Epithelial cell of prostate (primary cell): Measurements from ENCODE around the gene TMEM158.

ENCODE experiments used
- DNase-seq: peaks from one replicate; pipeline ENCODE4 v3.0.0-alpha.2; 2011; ENCODE audit warnings: low read depth, low spot score
- H3K27ac ChIP-seq: fragments of 450-650 bp; 2 replicates; pipeline ENCODE4 v1.5.1; 2017; ENCODE audit warnings: mild to moderate bottlenecking

The TMEM158 gene

DNA sequence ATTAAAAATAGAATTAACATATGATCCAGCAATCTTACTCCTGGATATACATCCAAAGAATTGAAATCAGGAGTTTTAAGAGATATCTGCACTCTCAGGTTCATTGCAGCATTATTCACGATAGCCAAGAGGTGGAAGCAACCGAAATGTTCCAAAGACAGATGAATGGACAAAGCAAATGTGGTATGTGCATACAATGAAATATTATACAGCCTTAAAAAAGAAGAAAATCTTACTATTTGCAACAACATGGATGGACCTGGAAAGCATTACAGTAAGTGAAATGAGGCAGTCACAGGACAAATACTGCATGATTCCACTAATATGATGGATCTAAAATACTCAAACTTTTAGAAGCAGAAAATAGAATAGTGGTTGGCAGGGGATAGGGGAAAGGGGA lies 9.3 kb upstream of the TMEM158 start:
- DNase-seq = no peak

DNA sequence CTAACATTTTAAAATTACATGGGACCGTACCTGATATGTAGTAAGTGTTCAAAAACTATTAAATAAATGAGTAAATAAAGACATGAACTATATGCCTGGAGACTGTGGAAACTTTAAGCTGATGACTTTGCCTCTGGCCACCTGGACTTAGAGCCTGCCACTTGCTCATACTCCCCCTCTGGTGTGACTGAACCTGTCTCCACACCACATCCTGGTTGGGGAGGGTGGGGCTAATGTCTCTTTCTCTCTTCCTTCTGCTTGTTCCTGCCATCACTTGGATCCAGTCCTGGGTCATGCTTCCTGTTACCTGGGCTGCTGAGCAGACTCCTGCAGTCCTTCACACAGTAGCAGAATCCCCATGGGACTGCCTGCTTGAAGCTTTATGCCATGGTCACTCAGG lies 8.2 kb upstream of the TMEM158 start:
- H3K27ac ChIP-seq = no peak overlapping the region
- no peak for DNase-seq

More for the DNA sequence above, 9.3 kb upstream of the TMEM158 start:
- no peak overlapping the region for H3K27ac ChIP-seq

DNA sequence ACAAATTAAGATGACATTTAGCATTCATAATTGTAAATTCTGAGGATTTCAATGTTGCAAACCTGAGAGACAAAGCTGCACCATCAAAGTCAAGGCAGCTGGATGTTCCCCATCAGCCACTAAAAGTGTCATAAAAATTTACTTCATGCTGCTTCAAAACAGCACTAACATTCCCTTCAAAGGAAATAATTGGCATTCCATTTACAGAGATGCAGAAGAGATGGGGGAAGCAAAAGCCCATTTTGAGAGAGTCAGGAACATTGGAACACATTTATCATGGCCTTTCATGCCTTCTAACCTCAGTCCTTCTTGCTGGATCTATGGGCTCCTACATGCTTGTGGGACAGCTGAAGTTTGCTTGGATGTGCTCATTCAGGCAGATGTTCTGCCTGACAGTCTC lies 6.4 kb upstream of the TMEM158 start:
- H3K27ac ChIP-seq = no peak overlapping the region
- DNase-seq = no peak

DNA sequence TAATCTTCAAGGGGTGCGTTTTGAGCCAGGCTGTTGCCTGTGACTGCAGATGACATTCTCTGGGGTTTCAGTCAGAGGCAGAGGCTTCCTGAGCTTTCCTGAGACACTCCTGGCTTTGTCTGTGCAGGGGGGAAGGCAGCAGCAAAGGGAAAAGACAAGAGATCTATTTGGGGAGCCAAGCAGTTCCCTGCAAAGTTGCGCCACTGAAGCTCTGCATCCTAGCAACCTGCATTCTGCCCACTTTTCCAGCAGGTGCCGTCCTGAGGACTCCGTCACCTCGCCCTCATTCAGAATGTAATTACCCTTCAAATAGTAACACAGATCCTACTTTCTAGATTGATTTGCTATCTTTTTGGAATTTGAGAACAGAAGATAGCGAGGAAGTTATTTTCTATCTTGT lies 1.9 kb upstream of the TMEM158 start:
- DNase-seq = no peak

DNA sequence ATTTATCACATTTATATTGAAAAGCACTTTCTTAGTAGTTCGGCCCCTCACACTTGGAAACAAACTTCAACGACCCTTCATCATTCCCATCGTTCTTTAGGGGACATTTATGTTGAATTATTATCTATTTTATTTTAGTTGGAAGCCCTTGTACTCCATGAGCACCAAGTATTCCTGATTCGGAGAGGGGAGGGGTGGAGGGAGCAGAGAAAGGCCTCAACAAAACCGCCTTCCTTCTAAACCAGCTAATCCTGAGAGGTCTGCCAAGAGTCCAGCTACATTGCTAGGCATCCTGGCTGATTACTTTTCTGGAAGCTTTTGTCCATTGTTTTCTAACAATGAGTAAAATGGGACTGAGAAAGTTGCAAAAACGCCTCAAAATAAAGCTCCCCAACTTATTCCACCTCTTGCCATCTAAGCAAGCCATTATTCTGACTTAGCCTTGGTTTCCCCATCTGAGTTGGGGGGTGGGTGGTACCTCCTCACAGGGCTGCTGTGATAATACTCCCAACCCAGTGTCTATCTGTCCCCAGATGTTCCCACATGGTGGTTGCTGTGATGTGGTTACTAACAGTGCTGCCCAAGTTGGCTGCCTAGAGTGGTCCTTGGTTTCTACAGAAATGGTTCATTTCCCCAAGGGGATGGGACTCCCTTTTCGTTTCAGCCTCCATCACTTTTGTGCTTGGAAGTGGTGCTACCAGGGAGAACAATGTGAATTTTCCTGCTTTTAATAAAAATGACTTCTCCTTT lies 1.2 kb upstream of the TMEM158 start:
- DNase-seq = no peak
- no peak overlapping the region for H3K27ac ChIP-seq

More for the DNA sequence above, 1.9 kb upstream of the TMEM158 start:
- H3K27ac ChIP-seq = no peak overlapping the region

DNA sequence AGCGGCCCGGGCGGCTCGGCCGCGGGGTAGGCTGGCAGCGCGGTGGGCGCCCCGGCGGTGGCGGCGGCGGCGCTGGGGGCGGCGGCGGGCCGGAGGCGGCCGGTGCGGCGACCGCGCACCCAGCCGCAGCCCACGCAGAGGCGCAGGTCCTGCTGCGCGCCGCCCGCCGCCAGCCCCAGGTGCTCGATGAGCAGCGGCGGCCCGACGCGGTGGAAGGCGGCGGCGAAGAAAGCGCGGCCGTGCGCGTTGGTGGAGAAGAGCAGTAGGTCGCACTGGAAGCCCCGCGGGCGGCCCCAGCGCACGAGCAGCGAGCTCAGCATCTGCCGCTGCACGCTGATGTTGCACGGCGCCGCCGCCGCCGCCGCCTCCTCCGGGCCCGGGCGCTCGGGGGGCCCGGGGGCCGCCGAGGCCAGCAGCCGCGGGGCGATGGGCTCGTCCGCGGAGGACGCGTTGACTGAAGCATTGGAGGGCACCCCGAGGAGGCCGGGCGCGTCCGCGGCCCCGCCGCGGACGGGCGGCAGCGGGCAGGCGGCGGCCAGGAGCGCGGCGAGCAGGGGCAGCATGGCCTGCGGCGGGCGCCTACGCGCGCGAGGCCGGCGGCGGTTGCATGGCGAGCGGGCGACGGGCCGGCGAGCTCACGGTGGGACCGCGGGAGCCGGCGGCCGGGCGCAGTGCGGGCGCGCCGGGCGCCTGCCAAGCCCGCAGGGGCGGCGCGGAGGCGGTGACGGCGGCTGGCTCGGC lies 452 bp downstream of the TMEM158 start:
- no peak for DNase-seq
- H3K27ac ChIP-seq = no peak overlapping the region

DNA sequence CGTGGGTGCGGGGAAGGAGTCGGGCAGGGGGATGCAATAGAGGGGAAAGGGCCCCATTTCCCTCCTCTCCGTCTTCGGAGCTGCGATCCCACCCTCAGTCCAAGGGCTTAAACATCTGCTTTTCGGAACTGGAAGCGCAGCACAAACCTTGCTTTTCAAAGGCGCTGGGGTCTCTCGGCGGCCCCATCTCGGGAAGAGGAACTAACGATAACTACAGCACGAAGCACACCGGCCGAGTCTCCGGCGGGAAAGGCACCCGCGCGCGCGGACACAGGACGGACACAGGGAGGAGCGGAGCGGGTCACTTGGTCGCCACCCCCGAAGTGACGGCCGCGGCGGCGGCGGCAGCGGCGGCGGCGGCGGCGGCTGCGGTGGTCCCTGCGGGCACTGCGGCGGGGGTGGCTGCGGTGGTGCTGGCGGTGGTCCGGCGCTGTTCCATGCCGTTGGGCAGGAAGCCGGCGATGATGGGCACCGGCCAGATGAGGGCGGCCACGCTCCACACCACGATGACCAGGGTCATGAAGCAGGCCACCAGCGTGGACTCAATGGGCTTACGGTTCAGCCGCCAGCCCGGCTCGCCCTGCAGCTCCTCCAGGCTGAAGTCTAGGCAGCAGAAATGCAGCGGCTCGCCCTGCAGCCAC lies 1.1 kb downstream of the TMEM158 start:
- no peak for DNase-seq
- no peak overlapping the region for H3K27ac ChIP-seq

DNA sequence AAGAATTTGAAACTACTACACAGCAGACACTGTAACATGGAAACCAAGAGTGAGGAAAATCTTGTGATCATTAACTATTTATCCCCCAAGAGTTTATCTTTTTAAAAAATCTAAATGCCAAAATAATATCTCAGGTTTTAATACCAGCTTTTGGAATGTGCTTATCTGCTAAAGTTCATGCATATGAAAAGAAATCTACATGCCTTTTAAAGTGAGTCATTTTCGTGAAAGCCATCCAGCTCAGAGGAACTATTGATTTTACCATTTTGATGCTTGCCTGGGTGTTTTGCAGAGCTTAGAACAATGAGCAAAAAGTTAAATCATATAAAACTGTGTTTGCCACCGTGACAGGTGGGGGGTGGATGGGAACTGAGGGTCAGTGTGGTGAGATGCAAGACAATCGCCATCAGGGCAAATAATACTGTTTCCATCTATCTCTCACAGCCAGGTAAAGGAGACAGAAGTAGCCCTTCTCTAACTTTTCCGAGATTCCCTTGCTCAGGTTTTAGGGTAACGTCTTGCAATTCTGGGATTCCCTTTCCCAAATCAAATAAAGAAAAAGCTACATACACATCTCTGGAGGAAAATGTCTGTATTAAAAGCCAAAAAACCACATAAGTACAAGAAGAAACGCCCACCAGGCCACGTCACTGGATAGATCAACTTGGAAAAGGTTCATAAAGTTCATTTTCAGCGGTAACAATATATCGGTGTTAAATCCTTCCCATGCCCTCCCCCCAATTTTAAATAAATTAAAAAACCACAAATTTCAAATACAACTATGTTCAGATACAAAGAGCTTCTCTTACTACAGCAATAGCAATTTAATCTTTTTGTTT lies 2.0 kb downstream of the TMEM158 start:
- no peak overlapping the region for H3K27ac ChIP-seq
- DNase-seq = no peak

DNA sequence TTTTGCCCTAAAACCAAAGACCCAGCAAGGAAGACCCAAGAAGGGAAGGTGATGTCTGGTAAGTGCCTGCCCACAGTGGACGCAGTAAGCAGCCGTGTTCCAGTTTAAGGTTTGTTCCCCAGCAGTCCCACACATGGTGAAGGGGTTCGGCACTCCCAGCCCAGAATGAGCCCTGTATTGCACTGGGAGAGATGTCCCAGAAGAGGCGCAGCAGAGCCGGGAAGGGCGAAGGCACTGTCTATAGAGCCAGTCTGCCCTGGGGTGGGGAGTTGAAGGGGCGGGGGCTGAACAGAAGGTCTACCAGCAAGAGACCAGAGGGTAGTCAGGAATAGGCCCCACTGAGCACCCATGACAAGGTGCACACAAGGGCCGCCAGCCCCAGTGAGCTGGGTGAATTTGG lies 6.4 kb downstream of the TMEM158 start:
- no peak for DNase-seq
- H3K27ac ChIP-seq = no peak overlapping the region

DNA sequence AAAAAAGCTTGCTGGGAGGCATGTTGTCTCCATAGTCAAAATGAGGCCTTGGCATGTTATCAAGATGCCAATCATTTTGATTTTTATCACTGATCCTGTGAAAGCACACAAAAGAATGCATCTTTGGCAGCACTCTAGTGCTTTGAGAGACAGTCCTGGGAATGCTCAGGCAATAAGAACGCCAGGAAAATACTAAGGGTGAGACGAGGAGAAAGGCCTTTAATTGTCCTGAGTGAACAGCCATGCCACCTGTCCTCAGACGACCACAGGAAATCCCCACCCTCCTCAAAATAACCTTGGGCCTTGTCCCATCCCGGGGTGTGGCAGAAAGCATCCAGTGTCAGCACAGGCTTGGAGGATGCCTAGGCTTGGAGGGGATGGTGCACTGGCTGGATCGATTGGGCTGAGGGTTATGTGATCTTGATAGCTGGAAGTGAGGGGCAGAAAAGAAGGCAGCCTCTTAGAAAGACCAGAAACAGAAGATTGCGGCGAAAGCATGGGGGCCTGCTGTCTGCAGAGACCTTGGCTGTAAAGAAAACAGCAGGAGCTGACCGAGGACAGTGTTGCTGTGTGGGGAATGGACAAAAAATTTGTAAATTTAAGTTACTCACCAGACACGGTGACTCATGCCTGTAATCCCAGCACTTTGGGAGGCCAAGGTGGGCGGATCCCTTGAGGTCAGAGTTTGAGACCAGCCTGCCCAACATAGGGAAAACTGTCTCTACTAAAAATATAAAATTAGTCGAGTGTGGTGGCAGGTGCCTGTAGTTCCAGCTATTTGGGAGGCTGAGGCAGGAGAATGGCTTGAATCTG lies 7.3 kb downstream of the TMEM158 start:
- H3K27ac ChIP-seq = no peak overlapping the region

DNA sequence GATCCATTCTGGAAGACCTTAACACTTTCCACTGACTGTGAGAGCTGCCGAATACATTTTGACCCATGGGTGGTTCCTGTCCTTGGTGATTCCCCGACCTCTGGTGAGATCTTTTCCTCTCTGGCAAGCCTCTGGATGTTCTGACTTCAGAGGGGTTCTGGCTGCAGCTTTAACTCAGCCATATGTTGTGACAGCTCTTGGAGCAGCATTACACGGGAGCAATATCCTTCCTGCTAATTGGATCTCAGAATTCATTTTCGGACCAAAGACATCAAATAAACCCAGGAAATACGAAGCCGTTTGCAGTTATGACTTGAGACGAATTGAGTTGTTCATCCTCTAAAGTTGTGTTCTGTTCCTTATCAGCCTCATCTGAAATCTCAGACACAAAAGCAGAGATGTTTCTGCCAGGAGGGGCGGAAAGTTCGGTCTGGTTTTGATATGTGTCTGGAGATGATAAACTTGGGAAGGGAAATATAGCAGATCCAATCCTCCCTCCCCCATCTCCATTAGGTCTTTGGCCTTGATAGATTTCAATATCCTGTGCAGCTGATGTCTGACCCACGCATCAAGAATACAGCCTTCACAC lies 10.0 kb downstream of the TMEM158 start:
- no peak overlapping the region for H3K27ac ChIP-seq
- DNase-seq = no peak

More for the DNA sequence above, 7.3 kb downstream of the TMEM158 start:
- DNase-seq = no peak

DNA sequence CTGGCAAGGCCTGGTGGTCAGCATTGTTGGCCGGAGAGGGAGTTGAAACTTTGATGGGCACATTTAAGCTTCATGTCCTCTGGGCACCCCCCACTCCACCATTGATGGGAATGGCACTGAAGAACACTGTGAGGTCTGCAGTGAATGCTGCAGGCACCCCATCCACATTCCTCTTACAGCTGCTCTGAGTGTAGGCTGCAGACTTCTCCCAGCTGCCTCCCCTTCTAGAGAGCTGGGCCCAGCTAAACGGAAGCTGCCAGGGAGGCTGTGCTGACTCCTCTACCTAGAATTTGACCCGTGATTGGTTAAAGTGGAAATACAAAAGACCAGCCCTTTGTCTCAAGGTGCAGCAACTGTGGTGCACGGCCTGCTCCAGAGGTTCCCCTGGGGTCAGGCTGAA lies 10.6 kb downstream of the TMEM158 start:
- H3K27ac ChIP-seq = no peak overlapping the region
- DNase-seq = no peak

DNA sequence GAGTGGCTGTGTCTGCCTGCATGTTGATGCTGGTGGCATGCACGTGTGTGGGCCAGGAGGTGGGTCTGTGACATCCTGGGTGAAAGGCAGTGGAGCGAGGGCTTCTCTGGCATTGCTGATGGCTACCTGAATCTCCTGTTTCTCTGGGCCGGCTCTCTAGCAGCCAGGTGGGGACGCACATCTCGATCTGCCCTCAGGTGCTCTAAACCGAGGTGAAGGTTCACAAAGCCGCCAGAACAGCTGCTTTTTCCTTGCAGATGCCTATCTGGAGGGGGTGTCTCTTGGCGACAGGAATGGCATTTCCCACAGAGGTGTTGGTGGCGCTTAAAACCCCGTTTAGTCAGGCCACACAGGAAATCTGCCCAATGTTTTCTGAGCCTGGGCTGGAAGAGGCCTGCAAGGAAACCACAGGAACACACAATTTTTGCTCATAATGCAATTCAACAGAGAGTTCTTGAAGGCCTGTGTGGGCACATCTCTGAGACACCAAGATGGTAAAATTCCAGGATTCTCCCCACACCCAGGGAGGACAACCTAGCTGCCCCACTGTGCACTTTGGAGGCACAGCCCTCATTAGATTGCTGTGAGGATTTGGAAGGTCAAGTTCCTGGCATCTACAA lies 11.9 kb downstream of the TMEM158 start:
- H3K27ac ChIP-seq = no peak overlapping the region
- no peak for DNase-seq

DNA sequence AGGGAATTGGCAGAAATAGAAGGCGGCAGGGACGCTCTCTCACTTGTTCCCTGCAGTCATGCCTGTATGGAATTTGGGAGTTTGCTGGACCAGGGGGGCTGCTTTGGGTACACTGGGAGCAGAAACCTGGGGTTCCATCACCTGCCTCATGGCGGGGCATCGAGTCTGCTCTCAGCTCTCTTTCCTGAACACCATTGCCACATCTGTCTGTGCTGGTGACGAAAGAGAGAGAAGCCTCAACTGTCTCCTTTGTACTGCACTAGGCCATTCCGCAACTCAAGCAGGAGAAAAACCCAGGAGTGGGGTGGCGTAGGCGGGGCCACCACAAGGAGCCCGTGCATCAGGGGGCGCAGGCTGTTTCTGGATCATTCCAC lies 14.0 kb downstream of the TMEM158 start:
- no peak for DNase-seq

DNA sequence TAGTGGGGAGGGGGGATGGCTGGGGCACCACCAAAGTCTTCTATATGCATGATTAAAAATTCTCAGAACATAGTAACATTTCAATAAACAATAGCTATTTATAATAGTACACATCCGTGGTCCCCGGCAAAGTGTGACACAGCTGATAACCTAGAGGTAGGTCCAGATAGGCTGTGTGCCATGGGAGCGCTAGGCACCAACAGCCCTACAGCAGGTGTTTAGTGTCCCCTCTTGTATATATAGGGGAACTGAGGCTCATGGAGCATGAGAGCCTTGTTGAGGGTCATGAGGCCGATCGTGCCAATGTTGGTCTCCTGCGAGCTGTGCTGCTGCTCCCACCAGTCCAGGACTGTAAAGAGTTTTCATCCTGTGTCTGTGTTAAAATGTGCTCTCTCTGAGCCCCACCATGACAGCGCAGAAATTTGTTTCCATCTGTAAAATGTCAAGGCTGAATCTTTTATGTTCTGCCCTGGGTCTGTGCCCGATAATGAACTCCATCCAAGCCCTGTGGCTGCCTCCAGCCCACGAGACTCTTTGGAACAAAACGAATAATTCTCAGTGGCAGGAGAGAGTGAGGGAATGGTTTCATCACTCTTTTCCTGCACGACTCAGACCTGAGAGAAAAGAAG lies 14.5 kb downstream of the TMEM158 start:
- H3K27ac ChIP-seq = no peak overlapping the region
- no peak for DNase-seq

More for the DNA sequence above, 14.0 kb downstream of the TMEM158 start:
- no peak overlapping the region for H3K27ac ChIP-seq

DNA sequence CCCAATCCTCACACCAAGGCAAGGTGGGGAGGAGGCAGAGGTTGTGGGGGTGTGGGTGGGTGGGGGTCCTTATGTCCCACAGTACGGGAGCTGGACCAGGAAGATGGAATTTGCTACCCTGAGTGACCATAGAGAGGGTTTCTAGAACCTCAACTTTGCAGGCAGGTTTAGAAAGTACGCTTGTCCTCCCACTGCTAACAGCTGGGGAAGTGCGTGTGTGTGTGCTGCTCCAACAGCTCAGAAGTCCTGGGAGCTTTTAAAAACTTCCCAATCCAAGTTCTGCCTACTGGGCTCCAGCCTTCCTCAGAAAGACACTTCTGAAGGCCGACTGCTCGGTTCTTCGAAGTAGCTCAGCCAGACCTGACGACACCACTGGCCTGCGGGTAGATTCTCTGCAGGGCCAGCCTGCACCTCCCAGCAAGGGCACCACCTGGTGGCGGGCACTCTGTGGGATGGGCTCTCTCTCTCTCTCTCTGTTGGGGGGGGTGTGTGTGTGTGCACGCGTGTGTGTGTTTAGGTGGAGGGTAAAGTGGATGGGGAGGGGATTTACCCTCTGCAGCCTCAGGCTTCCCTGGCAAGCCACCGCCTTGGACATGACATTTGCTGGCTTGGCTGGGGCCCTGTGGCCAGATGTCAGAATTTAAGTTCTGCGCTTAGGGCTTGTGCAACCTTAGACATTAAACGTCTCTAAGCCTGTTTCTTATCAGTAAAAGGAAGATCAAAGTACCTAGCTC lies 15.6 kb downstream of the TMEM158 start:
- DNase-seq = peak; percentile 41

DNA sequence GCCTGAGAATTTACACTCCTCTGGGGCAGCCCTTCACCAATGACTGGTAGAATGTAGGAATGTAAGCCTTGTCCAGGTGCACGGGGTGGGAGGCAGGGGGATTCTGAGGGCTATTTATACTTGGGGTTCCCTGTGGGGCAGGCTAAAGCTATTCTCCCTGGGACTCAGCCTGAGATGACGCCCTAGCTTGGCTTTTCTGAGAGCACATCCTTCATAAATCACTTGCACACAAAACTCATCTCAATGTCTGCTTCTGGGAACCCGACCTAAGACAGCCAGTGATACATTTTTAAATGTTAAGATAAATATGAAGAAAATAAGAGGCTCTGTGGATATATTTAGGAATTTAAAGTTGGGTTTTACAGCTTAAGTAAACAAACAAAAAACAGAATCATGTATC lies 16.6 kb downstream of the TMEM158 start:
- no peak overlapping the region for H3K27ac ChIP-seq
- no peak for DNase-seq

More for the DNA sequence above, 15.6 kb downstream of the TMEM158 start:
- no peak overlapping the region for H3K27ac ChIP-seq

DNA sequence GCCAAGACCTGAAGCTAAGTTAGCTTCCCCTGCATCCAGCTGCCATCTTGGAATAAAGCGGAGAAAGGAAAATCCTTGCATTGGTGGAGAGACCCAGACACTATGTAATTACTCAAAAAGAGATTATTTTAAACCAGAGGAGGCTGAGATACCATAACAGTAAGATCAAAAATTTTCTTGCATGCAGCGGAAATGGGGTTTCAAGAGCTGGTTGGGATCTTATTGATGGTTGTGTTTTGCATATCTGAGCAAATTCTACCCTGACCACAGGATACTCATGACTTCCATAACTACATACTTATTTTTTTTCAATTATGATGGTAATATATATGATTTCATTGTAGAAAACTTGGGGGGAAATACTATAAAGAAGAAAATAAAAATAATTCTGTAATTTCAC lies 17.5 kb downstream of the TMEM158 start:
- H3K27ac ChIP-seq = no peak overlapping the region
- no peak for DNase-seq
